K562 (cell line): ENCODE measurements around the gene ZNF565. TPM values are rescaled to one million over a fixed set of nuclear protein-coding genes. Genes with fewer than 3 reads are reported as not detected.
A peak's percentile ranks its signal among the peaks of the same experiment; 100 is the strongest.

Source experiments
- CBX2 ChIP-seq: fragments of 200-600 bp; sonication (generic); IDR thresholded peaks from one replicate; pipeline ENCODE4 v1.6.1; 2012; ENCODE audit warnings: mild to moderate bottlenecking, low read length, inconsistent platforms; ENCODE audit not compliant: insufficient read depth, poor library complexity, severe bottlenecking
- CEBPB ChIP-seq: fragments of 450-650 bp; IDR thresholded peaks from 2 replicates; pipeline ENCODE4 v1.6.1; 2016; ENCODE audit warnings: missing genetic modification characterization, missing compliant biosample characterization
- EZH2 ChIP-seq: IDR thresholded peaks from 2 replicates; pipeline ENCODE4 v1.6.1; 2012; ENCODE audit warnings: low read depth, mild to moderate bottlenecking, inconsistent platforms, low read length, borderline replicate concordance
- FOXA3 ChIP-seq, 2 experiments: fragments of 450-650 bp in 1 of 2; sonication (generic) in 1 of 2; formaldehyde crosslinking; IDR thresholded peaks in 1 of 2; conservative IDR thresholded peaks in 1 of 2; 2 replicates each; pipeline versions ENCODE4 v1.4.0 to v1.8.0; 2020 to 2022; ENCODE audit warnings: mild to moderate bottlenecking in 2 of 2, missing genetic modification reagents in 1 of 2
- GTF3C2 ChIP-seq: IDR thresholded peaks from 3 replicates; pipeline ENCODE4 v1.6.1; 2011; ENCODE audit warnings: borderline replicate concordance, mild to moderate bottlenecking, moderate library complexity; ENCODE audit not compliant: insufficient read length; ENCODE audit errors: extremely low read depth
- HMG20A ChIP-seq: fragments of 450-650 bp; formaldehyde crosslinking; conservative IDR thresholded peaks from 2 replicates; pipeline ENCODE4 v1.4.0; 2020; ENCODE audit warnings: mild to moderate bottlenecking, mixed read lengths
- MAX ChIP-seq: sonication (generic); formaldehyde crosslinking; IDR thresholded peaks from 2 replicates; pipeline ENCODE4 v1.9.0; 2022; ENCODE audit warnings: mild to moderate bottlenecking, missing genetic modification reagents
- MEF2A ChIP-seq: IDR thresholded peaks from 2 replicates; pipeline ENCODE4 v1.6.1; 2011; ENCODE audit warnings: low read depth, mild to moderate bottlenecking, low read length, moderate library complexity; ENCODE audit not compliant: control insufficient read depth
- MTA1 ChIP-seq: fragments of 450-650 bp; IDR thresholded peaks from 2 replicates; pipeline ENCODE4 v1.6.1; 2017; ENCODE audit warnings: borderline replicate concordance
- MTF1 ChIP-seq: fragments of 250-450 bp; sonication (Bioruptor Pico); IDR thresholded peaks from 2 replicates; pipeline ENCODE4 v1.9.0; 2021; ENCODE audit warnings: moderate library complexity, mild to moderate bottlenecking, inconsistent platforms, borderline replicate concordance
- POLR2B ChIP-seq: fragments of 450-650 bp; IDR thresholded peaks from 2 replicates; pipeline ENCODE4 v1.6.1; 2018; ENCODE audit warnings: low read depth; ENCODE audit not compliant: partially characterized antibody
- POLR2H ChIP-seq: IDR thresholded peaks from 2 replicates; pipeline ENCODE4 v1.6.1; 2016; ENCODE audit warnings: missing genetic modification characterization, low read depth, mild to moderate bottlenecking, control low read depth, missing compliant biosample characterization, moderate library complexity
- POLR3G ChIP-seq: IDR thresholded peaks from 2 replicates; pipeline ENCODE4 v1.6.1; 2011; ENCODE audit not compliant: insufficient read length, insufficient replicate concordance; ENCODE audit errors: extremely low read depth
- PTRF ChIP-seq: fragments of 450-650 bp; IDR thresholded peaks from 2 replicates; pipeline ENCODE4 v1.6.1; 2016; ENCODE audit warnings: mild to moderate bottlenecking, missing genetic modification characterization, missing compliant biosample characterization
- SMARCA5 ChIP-seq: fragments of 450-650 bp; IDR thresholded peaks from 2 replicates; pipeline ENCODE4 v1.6.1; 2016
- SRSF3 ChIP-seq: fragments of 200-400 bp; formaldehyde crosslinking; IDR thresholded peaks from 2 replicates; pipeline ENCODE4 v1.6.1; 2016; ENCODE audit warnings: mild to moderate bottlenecking, low read length, moderate library complexity; ENCODE audit not compliant: insufficient read depth
- TAF1 ChIP-seq: IDR thresholded peaks from 2 replicates; pipeline ENCODE4 v1.6.1; 2011; ENCODE audit warnings: mild to moderate bottlenecking, low read length, moderate library complexity; ENCODE audit not compliant: insufficient read depth, control insufficient read depth, severe bottlenecking; ENCODE audit errors: extremely low read depth
- TBP ChIP-seq: optimal IDR thresholded peaks from 2 replicates; pipeline ENCODE3; 2011; ENCODE audit warnings: low read depth, low read length, improper control_type of control experiment
- polyA plus RNA-seq, 8 experiments: library from polyadenylated mRNA; depleted of rRNA in 4 of 8; stranded (reverse) in 5 of 8; unstranded in 3 of 8; fragments of >200 nt; fragmentation: Nextera tagmentation in 2 of 8; fragmentation: Illumina TruSeq in 1 of 8; extraction: Ambion mirVana in 2 of 8; extraction: Trizol in 1 of 8; gene quantifications; 2 replicates each; pipeline versions ENCODE4 v1.2.1 to v1.2.3, GENCODE V29; 2011 to 2014; ENCODE audit warnings: inconsistent platforms in 1 of 8, missing spikeins in 1 of 8
- total RNA-seq, 7 experiments: library from RNA; depleted of rRNA in 6 of 7; stranded (reverse); fragments of >200 nt in 6 of 7; fragmentation: Illumina TruSeq in 2 of 7; extraction: Trizol in 2 of 7; gene quantifications; 2 replicates each; pipeline versions ENCODE4 v1.2.1 to v1.2.3, GENCODE V29; 2011 to 2021; ENCODE audit warnings: low replicate concordance in 1 of 7
- TF ChIP-seq, protein P1 (sequence below): fragments of 250-450 bp; sonication (Bioruptor Pico); IDR thresholded peaks from 2 replicates; pipeline ENCODE4 v1.5.0; 2021
- TF ChIP-seq, protein P2 (sequence below): sonication (generic); formaldehyde crosslinking; IDR thresholded peaks from 2 replicates; pipeline ENCODE4 v1.9.0; 2022; ENCODE audit warnings: mild to moderate bottlenecking, missing genetic modification reagents

The ZNF565 gene
- total and polyA plus RNA-seq, 9 of the 15 experiments (the other 6 are each of a cell fraction or from before 2014, with no cell fraction given), result 1.3 to 3.2 (median 2.6) TPM

DNA sequence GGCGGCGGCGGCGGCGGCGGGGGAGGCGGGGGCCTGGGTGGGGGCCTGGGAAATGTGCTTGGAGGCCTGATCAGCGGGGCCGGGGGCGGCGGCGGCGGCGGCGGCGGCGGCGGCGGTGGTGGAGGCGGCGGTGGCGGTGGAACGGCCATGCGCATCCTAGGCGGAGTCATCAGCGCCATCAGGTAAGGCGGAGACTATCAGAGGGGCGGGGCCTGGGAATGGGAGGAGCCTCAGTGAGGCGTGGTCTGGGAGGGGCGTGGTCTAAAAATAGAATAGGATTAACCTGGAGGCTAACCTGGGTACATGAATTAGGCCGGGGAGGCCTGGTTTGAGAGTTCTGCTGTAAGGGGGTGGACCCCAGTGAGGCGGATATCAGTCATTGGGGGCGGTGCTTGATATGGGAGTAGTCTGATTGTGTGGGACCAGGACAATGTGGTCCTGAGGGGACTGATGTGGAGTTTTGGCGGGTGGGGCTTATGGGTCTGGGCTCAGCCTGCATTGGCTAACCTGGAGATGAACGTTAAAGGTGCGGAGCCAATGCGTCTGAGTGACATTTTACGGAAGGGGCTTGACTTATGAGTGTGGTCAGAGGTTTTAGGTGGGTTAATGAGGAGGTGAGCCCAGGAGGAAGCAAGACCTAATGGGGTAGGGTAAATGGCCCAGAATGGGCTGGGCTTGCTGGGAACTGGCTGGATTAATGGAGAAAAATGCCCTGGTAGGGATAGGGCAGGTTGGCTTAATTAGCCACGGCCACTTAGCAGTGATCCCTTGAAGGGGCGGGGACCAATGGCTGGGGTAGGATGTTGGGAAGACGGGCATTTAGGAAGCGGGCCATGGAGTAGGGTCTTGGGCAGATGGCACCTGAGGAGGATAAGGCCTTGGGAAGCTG is 73.2 kb downstream of the ZNF565 start (continued):
- TF ChIP-seq CBX2 (no peak), SMARCA5 (no peak), MTF1 (no peak), HMG20A (CRISPR knock-in tag) (no peak), TAF1 (peak; percentile 49), MTA1 (no peak), EZH2 (no peak), GTF3C2 (no peak), MEF2A (peak; percentile 17; the same call in 1 of the 2 replicates), CEBPB (tag) (no peak), MAX (no peak), TBP (peak; percentile 59), POLR3G (no peak), POLR2B (no peak), FOXA3 (CRISPR knock-in tag; conservative IDR thresholded peaks at IDR 0.05 in 1 of 2, IDR thresholded peaks at IDR 0.05 in 1 of 2) (no peak), POLR2H (tag) (no peak), PTRF (tag) (no peak), SRSF3 (no peak)
- TF ChIP-seq, protein P1, sequence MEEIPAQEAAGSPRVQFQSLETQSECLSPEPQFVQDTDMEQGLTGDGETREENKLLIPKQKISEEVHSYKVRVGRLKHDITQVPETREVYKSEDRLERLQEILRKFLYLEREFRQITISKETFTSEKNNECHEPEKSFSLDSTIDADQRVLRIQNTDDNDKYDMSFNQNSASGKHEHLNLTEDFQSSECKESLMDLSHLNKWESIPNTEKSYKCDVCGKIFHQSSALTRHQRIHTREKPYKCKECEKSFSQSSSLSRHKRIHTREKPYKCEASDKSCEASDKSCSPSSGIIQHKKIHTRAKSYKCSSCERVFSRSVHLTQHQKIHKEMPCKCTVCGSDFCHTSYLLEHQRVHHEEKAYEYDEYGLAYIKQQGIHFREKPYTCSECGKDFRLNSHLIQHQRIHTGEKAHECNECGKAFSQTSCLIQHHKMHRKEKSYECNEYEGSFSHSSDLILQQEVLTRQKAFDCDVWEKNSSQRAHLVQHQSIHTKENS (CRISPR knock-in tag), result no peak
- TF ChIP-seq, protein P2, sequence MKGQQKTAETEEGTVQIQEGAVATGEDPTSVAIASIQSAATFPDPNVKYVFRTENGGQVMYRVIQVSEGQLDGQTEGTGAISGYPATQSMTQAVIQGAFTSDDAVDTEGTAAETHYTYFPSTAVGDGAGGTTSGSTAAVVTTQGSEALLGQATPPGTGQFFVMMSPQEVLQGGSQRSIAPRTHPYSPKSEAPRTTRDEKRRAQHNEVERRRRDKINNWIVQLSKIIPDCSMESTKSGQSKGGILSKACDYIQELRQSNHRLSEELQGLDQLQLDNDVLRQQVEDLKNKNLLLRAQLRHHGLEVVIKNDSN (CRISPR knock-in tag), result no peak
